Activated T-cell treated with anti-CD3 and anti-CD28 coated beads for 24 hours (primary cell): ENCODE data around the gene HENMT1.

Source experiments
- DNase-seq: peaks from one replicate; pipeline ENCODE4 v3.0.0-alpha.2; 2020; ENCODE audit warnings: low read depth

The HENMT1 gene

GRCh38 chr1:108627256-108627655 lies 33.6 kb downstream of the HENMT1 start:
- DNase-seq = no peak

GRCh38 chr1:108624069-108624468 lies 36.8 kb downstream of the HENMT1 start:
- DNase-seq = no peak

GRCh38 chr1:108617724-108618056 lies 43.2 kb downstream of the HENMT1 start:
- no peak for DNase-seq

GRCh38 chr1:108617008-108617723 lies 43.7 kb downstream of the HENMT1 start:
- DNase-seq = no peak

- DNase-seq = no peak
Observed at GRCh38 chr1:108615544-108615943, 45.3 kb downstream of the HENMT1 start.

- no peak for DNase-seq
Observed at GRCh38 chr1:108612496-108612895, 48.4 kb downstream of the HENMT1 start.

- no peak for DNase-seq
Observed at GRCh38 chr1:108611984-108612383, 48.9 kb downstream of the HENMT1 start.

GRCh38 chr1:108610073-108610472 lies 50.8 kb downstream of the HENMT1 start:
- DNase-seq = no peak

- no peak for DNase-seq
Observed at GRCh38 chr1:108609483-108610049, 51.3 kb downstream of the HENMT1 start.

GRCh38 chr1:108606478-108606877 lies 54.4 kb downstream of the HENMT1 start:
- no peak for DNase-seq

- DNase-seq = no peak
Observed at GRCh38 chr1:108605633-108606032, 55.3 kb downstream of the HENMT1 start.

- DNase-seq = no peak
Observed at GRCh38 chr1:108601708-108602410, 59.0 kb downstream of the HENMT1 start.

GRCh38 chr1:108600504-108600903 lies 60.4 kb downstream of the HENMT1 start:
- DNase-seq = no peak

GRCh38 chr1:108598340-108598739 lies 62.6 kb downstream of the HENMT1 start:
- no peak for DNase-seq
